NCI-H69 (cell line): Measurements from ENCODE around the gene GRIN3B.

Experiments used
- DNase-seq: peaks from one replicate; lab custom pipeline; 2025; lab: John Stamatoyannopoulos, UW

The GRIN3B gene

GRCh38 chr19:1007399-1008251 is 7.4 kb downstream of the GRIN3B start:
- DNase-seq, result no peak

GRCh38 chr19:1008268-1009040 is 8.2 kb downstream of the GRIN3B start:
- no peak for DNase-seq

GRCh38 chr19:1009041-1009980 is 9.1 kb downstream of the GRIN3B start:
- no peak for DNase-seq

- no peak for DNase-seq
Observed at GRCh38 chr19:1009981-1010538, 9.8 kb downstream of the GRIN3B start.

- no peak for DNase-seq
Observed at GRCh38 chr19:1010586-1011510, 10.6 kb downstream of the GRIN3B start.

- DNase-seq, result no peak
Observed at GRCh38 chr19:1011831-1012333, 11.7 kb downstream of the GRIN3B start.

- no peak for DNase-seq
Observed at GRCh38 chr19:1012334-1012733, 12.1 kb downstream of the GRIN3B start.

- no peak for DNase-seq
Observed at GRCh38 chr19:1013218-1013617, 13.0 kb downstream of the GRIN3B start.

GRCh38 chr19:1014161-1015060 is 14.2 kb downstream of the GRIN3B start:
- no peak for DNase-seq

GRCh38 chr19:1015061-1015781 is 15.0 kb downstream of the GRIN3B start:
- no peak for DNase-seq

- no peak for DNase-seq
Observed at GRCh38 chr19:1015782-1016646, 15.8 kb downstream of the GRIN3B start.

- DNase-seq, result no peak
Observed at GRCh38 chr19:1016647-1017114, 16.5 kb downstream of the GRIN3B start.

- DNase-seq, result no peak
Observed at GRCh38 chr19:1017115-1017905, 17.1 kb downstream of the GRIN3B start.

- no peak for DNase-seq
Observed at GRCh38 chr19:1017906-1018305, 17.7 kb downstream of the GRIN3B start.

- DNase-seq, result no peak
Observed at GRCh38 chr19:1018393-1018792, 18.2 kb downstream of the GRIN3B start.

GRCh38 chr19:1018932-1019615 is 18.9 kb downstream of the GRIN3B start:
- DNase-seq, result no peak
